ENCODE measurements around the gene MSH5.

MSH5 gene

GRCh38 chr6:31713465-31713864, 26.3 kb upstream of the MSH5 start:
- TF ChIP-seq CTCF (IDR thresholded peaks at IDR 0.05; ENCODE audit: low read depth, low read length): no peak
- no peak overlapping the region for H3K4me3 ChIP-seq (ENCODE audit: low read depth, low read length)

GRCh38 chr6:31713991-31714684, 25.7 kb upstream of the MSH5 start:
- no peak overlapping the region for H3K4me3 ChIP-seq (ENCODE audit: low read depth, low read length)
- TF ChIP-seq CTCF (IDR thresholded peaks at IDR 0.05; ENCODE audit: low read depth, low read length): no peak

- no peak for TF ChIP-seq CTCF (IDR thresholded peaks at IDR 0.05; ENCODE audit: low read depth, low read length)
- H3K4me3 ChIP-seq (ENCODE audit: low read depth, low read length): no peak within 1 kb of the TSS
These were observed 24.5 kb upstream of the MSH5 start, which contains the start of gene LY6G6D for GRCh38 chr6:31715022-31715958. Gene LY6G6D, plus strand, starts transcription at chr6:31715348. Its CDS starts 8 bp downstream, at chr6:31715356.

- no peak for TF ChIP-seq CTCF (IDR thresholded peaks at IDR 0.05; ENCODE audit: low read depth, low read length)
- no peak overlapping the region for H3K4me3 ChIP-seq (ENCODE audit: low read depth, low read length)
These were observed 22.1 kb upstream of the MSH5 start for GRCh38 chr6:31717499-31718222.

- H3K4me3 ChIP-seq (ENCODE audit: low read depth, low read length): no peak overlapping the region
- no peak for TF ChIP-seq CTCF (IDR thresholded peaks at IDR 0.05; ENCODE audit: low read depth, low read length)
These were observed 21.5 kb upstream of the MSH5 start for GRCh38 chr6:31718265-31718664.

- no peak for TF ChIP-seq CTCF (IDR thresholded peaks at IDR 0.05; ENCODE audit: low read depth, low read length)
- no peak overlapping the region for H3K4me3 ChIP-seq (ENCODE audit: low read depth, low read length)
These were observed 20.8 kb upstream of the MSH5 start for GRCh38 chr6:31719001-31719400.

All from WI38 (cell line).